Body of pancreas (tissue), 4 donors: ENCODE data around the gene RHOD.

Source experiments
- CTCF ChIP-seq, 7 experiments: fragments of 450-650 bp in 4 of 7; fragments of 200-600 bp in 3 of 7; sonication (generic) in 3 of 7; IDR thresholded peaks; one replicate each; pipeline ENCODE4 v1.5.1; 2016 to 2019; ENCODE audit warnings: antibody characterized with exemption in 7 of 7
- POLR2A ChIP-seq, 3 donors: fragments of 450-650 bp; IDR thresholded peaks; one replicate each; pipeline ENCODE4 v1.6.1; 2016; ENCODE audit warnings: antibody characterized with exemption in 3 of 3, mild to moderate bottlenecking in 2 of 3

- no peak for TF ChIP-seq CTCF (IDR thresholded peaks at IDR 0.05)
- TF ChIP-seq POLR2A (IDR thresholded peaks at IDR 0.05) = no peak
Measured at GRCh38 chr11:67118181-67118766, 61.6 kb downstream of the RHOD start.
